Bronchial epithelial cell (primary cell): ENCODE data around the gene SFR1. TPM values are rescaled to one million over a fixed set of nuclear protein-coding genes. Genes with fewer than 3 reads are reported as not detected.

Experiments used
- DNase-seq: peaks from one replicate; pipeline ENCODE4 v3.0.0-alpha.2; 2010; ENCODE audit warnings: low read depth
- FAIRE-seq: peaks from 2 replicates; lab custom pipeline; 2011; peaks lifted over from hg19 to GRCh38; lab: Jason Lieb, UNC
- H3K27me3 ChIP-seq: 2 replicates; pipeline ENCODE4 v1.5.1; 2011; ENCODE audit warnings: low read length; ENCODE audit not compliant: control insufficient read depth, insufficient read depth
- H3K36me3 ChIP-seq: 2 replicates; pipeline ENCODE4 v1.5.1; 2011; ENCODE audit warnings: low read length; ENCODE audit not compliant: control insufficient read depth, insufficient read depth
- H3K4me3 ChIP-seq: 2 replicates; pipeline ENCODE4 v1.5.1; 2011; ENCODE audit warnings: mild to moderate bottlenecking, low read depth, low read length, control low read depth
- CTCF ChIP-seq: IDR thresholded peaks from 2 replicates; pipeline ENCODE4 v1.5.1; 2011; ENCODE audit warnings: mild to moderate bottlenecking, moderate library complexity, low read length, control low read depth, inconsistent platforms; ENCODE audit not compliant: insufficient read depth, severe bottlenecking
- total RNA-seq: library from RNA; depleted of rRNA; stranded (reverse); fragments of >200 nt; gene quantifications from 2 replicates; pipeline ENCODE4 v1.2.1, GENCODE V29; 2014

SFR1 gene
- total RNA-seq, 1 donor from 2014 or later = 3.2 TPM

GRCh38 chr10:104099269-104099668 is 22.7 kb upstream of the SFR1 start:
- H3K36me3 ChIP-seq = no peaks in the 10 kb centered on the region
- no peak for TF ChIP-seq CTCF
- H3K4me3 ChIP-seq = no peak overlapping the region
- H3K27me3 ChIP-seq = no peaks in the 10 kb centered on the region
- no peak for FAIRE-seq
- DNase-seq = peak; percentile 92

GRCh38 chr10:104099941-104100340 is 22.0 kb upstream of the SFR1 start:
- TF ChIP-seq CTCF = no peak
- Histone ChIP-seq H3K36me3 (no peaks in the 10 kb centered on the region), H3K27me3 (no peaks in the 10 kb centered on the region), H3K4me3 (no peak overlapping the region)
- FAIRE-seq (no peak), DNase-seq (peak; percentile 51)

GRCh38 chr10:104100795-104101194 is 21.2 kb upstream of the SFR1 start:
- no peak for DNase-seq
- no peak for FAIRE-seq
- H3K36me3 ChIP-seq = no peaks in the 10 kb centered on the region
- H3K27me3 ChIP-seq = no peaks in the 10 kb centered on the region
- H3K4me3 ChIP-seq = no peak overlapping the region
- TF ChIP-seq CTCF = no peak

- DNase-seq (no peak), FAIRE-seq (no peak)
- TF ChIP-seq CTCF = no peak
Observed at GRCh38 chr10:104101902-104102301, 20.1 kb upstream of the SFR1 start.

GRCh38 chr10:104103956-104104355 is 18.0 kb upstream of the SFR1 start:
- Histone ChIP-seq H3K36me3 (no peaks in the 10 kb centered on the region), H3K27me3 (no peaks in the 10 kb centered on the region), H3K4me3 (no peak overlapping the region)
- FAIRE-seq (no peak), DNase-seq (no peak)
- no peak for TF ChIP-seq CTCF

More at GRCh38 chr10:104101902-104102301, 20.1 kb upstream of the SFR1 start:
- H3K4me3 ChIP-seq = no peak overlapping the region
- no peaks in the 10 kb centered on the region for H3K36me3 ChIP-seq
- no peaks in the 10 kb centered on the region for H3K27me3 ChIP-seq

- no peak for DNase-seq
- no peak for TF ChIP-seq CTCF
- no peak for FAIRE-seq
- Histone ChIP-seq H3K4me3 (no peak overlapping the region), H3K36me3 (no peaks in the 10 kb centered on the region), H3K27me3 (no peaks in the 10 kb centered on the region)
Observed at GRCh38 chr10:104104418-104104817, 17.6 kb upstream of the SFR1 start.
